PC-3 (cell line): ENCODE measurements around the gene MCOLN2.

Source experiments
- EZH2 ChIP-seq: fragments of 300-600 bp; sonication (generic); IDR thresholded peaks from one replicate; pipeline ENCODE4 v1.6.1; 2017; ENCODE audit warnings: antibody characterized with exemption, mild to moderate bottlenecking, low read length; ENCODE audit not compliant: unreplicated experiment
- EZH2phosphoT487 ChIP-seq: fragments of 300-600 bp; sonication (generic); IDR thresholded peaks from 2 replicates; pipeline ENCODE4 v1.6.1; 2018; ENCODE audit warnings: mild to moderate bottlenecking, antibody characterized with exemption, low read length, borderline replicate concordance
- TF ChIP-seq, protein P1 (sequence below): fragments of 300-600 bp; sonication (generic); conservative IDR thresholded peaks from 2 replicates; pipeline ENCODE4 v1.5.1; 2017; ENCODE audit warnings: antibody characterized with exemption, low read depth, mild to moderate bottlenecking, low read length

DNA sequence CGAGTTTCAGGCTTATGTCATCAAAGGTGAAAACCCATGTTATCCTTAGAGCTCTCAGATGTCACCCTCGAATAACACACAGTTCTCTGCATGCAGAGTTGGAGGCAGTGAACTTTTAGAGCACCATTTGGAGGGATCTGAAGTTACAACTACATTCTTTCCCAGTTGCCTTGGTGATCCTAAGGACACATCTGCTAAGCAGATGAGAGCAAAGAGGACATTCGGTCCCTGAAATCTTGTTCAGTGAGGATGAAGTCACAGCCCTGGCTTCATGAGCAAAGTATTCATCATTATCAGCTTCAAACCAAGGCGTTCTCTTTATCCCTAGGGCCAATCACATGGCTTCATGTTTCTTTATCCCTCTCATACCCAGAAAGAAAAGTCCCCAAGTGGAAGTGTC is 23.1 kb upstream of the MCOLN2 start:
- TF ChIP-seq, protein P1, sequence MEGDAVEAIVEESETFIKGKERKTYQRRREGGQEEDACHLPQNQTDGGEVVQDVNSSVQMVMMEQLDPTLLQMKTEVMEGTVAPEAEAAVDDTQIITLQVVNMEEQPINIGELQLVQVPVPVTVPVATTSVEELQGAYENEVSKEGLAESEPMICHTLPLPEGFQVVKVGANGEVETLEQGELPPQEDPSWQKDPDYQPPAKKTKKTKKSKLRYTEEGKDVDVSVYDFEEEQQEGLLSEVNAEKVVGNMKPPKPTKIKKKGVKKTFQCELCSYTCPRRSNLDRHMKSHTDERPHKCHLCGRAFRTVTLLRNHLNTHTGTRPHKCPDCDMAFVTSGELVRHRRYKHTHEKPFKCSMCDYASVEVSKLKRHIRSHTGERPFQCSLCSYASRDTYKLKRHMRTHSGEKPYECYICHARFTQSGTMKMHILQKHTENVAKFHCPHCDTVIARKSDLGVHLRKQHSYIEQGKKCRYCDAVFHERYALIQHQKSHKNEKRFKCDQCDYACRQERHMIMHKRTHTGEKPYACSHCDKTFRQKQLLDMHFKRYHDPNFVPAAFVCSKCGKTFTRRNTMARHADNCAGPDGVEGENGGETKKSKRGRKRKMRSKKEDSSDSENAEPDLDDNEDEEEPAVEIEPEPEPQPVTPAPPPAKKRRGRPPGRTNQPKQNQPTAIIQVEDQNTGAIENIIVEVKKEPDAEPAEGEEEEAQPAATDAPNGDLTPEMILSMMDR: no peak
- TF ChIP-seq EZH2 (no peak), EZH2phosphoT487 (no peak)
